ENCODE data around the gene EMILIN2.
A peak's percentile ranks its signal among the peaks of the same experiment; 100 is the strongest.

The EMILIN2 gene

DNA sequence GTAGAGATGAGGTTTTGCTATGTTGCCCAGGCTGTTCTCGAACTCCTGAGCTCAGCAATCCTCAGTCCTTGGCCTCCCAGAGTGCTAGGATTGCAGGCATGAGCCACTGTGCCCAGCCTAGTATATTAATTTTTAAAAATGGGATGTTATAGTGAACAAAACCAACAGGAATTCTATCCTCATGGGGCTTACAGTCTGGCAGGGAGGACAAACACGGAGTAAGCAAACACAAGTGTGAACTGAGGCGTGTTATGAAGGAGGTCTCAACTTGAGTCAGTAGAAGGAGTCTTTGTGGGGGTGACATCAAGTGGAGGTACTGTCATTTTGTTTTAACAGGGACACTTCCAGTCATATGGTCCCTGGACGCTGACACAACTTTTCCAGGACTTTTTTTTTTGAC lies 33.1 kb downstream of the EMILIN2 start:
- DNase-seq = no peak

DNA sequence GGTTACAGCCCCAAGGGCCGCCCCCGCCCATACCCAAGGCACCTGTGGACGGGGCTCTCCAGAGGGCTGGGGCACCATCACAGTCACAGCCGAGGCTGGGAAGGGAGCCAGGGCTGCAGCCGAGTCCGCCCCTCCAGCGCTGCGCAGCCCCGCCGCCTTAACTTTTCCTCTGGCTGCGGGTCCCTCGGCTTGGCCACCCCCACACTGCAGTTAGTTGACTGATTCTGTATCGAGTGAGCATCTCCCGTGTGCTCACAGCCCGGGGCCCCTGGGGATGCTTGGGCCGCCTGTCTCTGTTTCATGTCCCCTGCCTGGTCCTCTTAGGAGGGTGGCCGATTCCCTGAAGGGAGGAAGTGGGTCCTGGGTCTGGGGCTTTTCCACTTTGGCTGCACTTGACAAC lies 33.7 kb downstream of the EMILIN2 start:
- no peak for DNase-seq

GRCh38 chr18:2881088-2881839 lies 34.5 kb downstream of the EMILIN2 start:
- DNase-seq = no peak

- no peak for DNase-seq
These were observed 35.0 kb downstream of the EMILIN2 start for GRCh38 chr18:2881840-2882195.

DNA sequence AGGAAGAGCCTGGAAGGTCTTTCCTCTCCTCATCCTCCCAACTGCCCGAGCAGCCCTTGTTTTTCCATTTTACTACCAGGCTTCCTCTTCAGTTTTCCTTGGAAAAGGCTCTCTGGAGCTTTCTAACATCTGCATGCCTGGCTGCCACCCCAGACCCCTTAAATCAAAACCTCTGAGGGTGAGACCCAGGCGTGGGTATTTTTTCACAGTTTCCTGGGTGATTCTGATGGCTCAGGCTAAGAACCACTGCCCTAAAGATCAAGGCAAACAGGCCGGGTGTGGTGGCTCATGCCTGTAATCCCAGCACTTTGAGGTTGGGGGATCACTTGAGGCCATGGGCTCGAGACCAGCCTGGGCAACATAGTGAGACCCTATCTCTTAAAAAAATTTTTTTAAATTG lies 35.4 kb downstream of the EMILIN2 start:
- no peak for DNase-seq

GRCh38 chr18:2883076-2883735 lies 36.4 kb downstream of the EMILIN2 start:
- DNase-seq = peak; percentile 18

- no peak for DNase-seq
These were observed 38.0 kb downstream of the EMILIN2 start for GRCh38 chr18:2884706-2885285.

DNA sequence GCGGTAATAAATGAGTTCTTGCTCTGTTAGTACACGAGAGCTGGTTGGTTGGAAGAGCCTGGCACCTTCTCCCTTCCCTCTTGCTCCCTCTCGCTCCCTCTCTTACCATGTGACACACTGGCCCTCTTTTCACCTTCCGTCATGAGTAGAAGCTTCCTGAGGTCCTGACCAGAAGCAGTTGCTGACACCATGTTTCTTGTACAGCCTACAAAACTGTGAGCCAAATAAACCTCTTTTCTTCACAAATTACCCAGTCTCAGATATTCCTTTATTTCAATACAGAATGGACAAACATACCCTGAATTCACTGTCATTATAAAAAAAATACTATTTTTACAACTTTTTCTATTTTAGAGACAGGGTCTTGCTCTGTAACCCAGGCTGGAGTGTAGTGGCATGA lies 40.7 kb downstream of the EMILIN2 start:
- DNase-seq = no peak

GRCh38 chr18:2889761-2890192 lies 43.0 kb downstream of the EMILIN2 start:
- DNase-seq = no peak

DNA sequence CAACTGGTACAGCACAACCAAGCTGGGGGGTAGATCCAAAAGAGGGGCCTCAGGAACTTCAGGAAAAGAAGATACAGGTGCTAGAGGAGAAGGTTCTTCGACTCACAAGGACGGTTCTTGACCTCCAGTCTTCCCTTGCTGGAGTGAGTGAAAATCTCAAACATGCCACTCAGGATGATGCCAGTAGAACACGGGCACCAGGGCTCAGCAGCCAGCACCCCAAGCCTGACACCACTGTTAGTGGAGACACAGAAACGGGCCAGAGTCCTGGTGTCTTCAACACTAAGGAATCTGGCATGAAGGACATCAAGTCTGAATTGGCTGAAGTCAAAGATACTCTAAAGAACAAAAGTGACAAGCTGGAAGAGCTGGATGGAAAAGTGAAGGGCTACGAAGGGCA lies 43.8 kb downstream of the EMILIN2 start:
- no peak for DNase-seq

DNA sequence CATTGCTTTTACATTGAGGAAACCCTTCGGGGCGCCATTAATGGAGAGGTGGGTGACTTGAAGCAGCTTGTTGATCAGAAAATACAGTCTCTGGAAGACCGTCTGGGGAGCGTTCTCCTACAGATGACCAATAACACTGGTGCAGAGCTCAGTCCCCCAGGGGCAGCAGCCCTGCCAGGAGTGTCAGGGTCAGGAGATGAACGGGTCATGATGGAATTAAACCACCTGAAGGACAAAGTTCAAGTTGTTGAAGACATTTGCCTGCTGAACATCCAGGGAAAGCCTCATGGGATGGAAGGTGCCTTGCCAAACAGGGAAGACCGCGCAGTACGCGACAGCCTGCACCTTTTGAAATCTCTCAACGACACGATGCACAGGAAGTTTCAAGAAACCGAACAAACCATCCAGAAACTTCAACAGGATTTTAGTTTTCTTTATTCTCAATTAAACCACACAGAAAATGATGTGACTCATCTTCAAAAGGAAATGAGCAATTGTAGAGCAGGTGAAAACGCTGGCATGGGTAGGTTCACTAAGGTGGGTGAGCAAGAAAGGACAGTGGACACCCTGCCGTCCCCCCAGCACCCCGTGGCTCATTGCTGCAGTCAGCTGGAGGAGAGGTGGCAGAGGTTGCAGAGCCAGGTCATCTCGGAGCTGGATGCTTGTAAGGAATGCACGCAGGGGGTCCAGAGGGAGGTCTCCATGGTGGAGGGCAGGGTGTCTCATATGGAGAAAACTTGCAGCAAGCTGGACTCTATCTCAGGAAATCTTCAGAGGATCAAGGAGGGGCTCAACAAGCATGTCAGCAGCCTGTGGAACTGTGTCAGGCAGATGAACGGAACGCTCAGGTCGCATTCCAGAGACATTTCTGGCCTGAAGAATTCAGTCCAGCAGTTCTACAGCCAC lies 45.0 kb downstream of the EMILIN2 start:
- no peak for DNase-seq

- DNase-seq = no peak
These were observed 46.2 kb downstream of the EMILIN2 start for GRCh38 chr18:2893056-2893455.

DNA sequence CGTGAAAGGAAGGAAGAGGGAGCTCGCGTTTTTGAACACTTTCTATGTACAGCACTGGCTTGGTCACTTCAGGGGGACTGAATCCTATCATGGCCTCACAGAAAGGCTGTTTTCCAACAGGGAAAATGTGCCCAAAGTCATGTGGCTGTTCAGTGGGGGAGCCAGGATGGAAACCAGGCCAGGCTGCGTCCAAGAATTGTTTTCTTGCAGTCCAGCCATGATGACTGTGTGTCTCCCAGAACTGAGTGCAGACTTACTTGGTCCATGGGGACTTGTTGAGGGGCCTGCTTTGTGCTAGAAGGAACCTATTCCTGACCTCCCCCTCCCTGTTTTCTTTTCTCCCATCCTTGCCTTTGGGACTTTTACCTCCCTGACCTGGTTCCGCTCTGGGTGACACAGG lies 46.9 kb downstream of the EMILIN2 start:
- no peak for DNase-seq

DNA sequence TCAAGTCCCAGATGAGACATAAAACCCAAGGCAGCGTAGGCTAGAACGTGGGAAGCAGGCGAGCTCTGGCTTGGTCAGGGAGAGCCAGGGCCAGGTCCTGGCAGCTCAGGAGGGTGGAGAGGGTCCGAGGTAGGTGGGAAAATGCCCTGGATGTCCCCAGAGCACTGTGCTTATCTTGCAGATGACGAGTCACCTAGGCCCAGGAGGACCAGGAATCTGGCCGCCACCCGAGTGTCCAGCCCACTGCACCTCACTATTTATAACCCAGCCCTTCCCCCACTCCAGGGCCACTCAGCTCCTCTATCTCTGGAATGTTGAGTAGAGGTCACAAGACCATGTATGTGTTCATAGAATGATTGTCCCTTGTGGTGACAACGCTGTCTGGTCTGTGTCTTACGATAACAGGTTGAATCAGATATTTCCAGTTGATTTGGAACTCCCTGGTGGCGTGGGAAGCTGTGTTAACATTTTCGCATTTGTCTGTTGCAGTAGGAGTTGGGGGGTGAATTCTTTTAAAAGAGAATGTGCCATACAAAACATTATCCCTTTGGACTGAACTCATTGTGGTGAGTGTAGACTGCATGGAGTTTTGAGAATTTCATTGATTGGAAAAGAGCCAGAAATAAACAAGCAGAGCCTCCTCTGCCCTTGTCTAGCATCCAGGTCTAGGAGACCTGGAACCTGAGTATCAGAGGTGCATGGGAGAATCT lies 47.5 kb downstream of the EMILIN2 start:
- DNase-seq = no peak

- no peak for DNase-seq
These were observed 48.1 kb downstream of the EMILIN2 start for GRCh38 chr18:2894841-2895370.

DNA sequence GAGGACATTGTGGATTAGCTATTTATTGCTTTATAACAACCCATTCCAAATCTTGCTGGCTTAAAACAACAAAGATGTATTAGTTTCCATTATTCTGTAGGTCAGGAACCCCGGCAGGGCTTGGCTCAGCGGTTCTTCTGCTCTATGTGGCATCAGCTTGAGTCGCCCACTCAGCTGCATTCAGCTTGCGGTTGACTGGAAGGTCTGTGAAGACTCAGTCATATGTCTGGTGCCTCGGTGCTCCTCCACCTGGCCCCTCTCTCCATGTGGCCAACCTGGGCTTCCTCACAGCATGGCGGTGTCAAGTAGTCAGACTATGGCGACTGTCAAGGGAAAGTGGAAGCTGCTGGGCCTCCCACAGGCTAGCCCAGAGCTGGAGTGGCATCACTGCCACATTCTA lies 48.6 kb downstream of the EMILIN2 start:
- DNase-seq = no peak

- DNase-seq = no peak
These were observed 50.2 kb downstream of the EMILIN2 start for GRCh38 chr18:2896990-2897389.

- DNase-seq = no peak
These were observed 50.8 kb downstream of the EMILIN2 start for GRCh38 chr18:2897448-2898185.

- DNase-seq = no peak
These were observed 51.4 kb downstream of the EMILIN2 start for GRCh38 chr18:2898186-2898640.

DNA sequence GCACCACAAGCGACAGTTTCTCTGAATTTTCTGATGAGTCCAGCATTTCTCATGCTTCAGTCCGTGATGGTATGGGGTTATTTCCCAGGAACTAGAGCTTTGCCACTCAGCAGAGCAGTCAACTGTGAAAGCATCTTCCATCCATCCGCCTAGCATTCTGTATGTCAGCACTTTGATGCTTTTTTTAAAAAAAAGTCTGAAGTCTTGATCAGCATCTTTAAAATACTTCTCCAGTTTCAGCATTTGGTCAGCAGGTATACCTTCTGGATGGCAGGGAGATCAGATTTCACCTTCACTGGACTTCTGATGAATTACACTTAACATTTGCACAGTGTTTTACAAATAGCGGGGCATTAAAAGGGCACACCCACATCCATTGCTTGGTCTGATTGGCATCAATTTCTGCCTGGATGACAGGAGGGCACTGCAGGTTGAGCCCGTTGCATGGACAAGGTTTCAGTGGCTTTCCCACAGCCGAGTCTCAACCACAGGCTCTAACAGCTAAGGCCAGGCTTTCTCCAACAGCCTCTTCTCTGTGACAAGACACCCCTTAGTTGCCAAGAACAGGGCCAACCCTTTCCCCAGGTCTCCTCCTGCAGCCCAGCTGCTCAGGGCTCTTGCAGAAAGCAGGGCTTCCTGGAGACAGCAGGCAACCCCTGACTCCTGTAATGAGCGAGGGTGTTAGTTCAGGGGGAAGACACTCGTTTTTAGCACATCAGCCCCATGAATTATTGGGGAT lies 54.0 kb downstream of the EMILIN2 start:
- DNase-seq = no peak

All from activated CD4-positive, alpha-beta T cell treated with anti-CD3 and anti-CD28 coated beads for 1 hour (primary cell).